GM12864 (cell line): ENCODE results near the gene GPR152.

Experiments
- DNase-seq: peaks from one replicate; pipeline ENCODE4 v3.0.0-alpha.2; 2011; ENCODE audit warnings: low read depth
- H3K4me3 ChIP-seq: 2 replicates; pipeline ENCODE4 v1.5.1; 2011; ENCODE audit warnings: mild to moderate bottlenecking, low read depth, low read length, control low read depth
- CTCF ChIP-seq: IDR thresholded peaks from 2 replicates; pipeline ENCODE4 v1.5.1; 2011; ENCODE audit warnings: low read depth, mild to moderate bottlenecking, moderate library complexity, low read length, control low read depth, inconsistent platforms; ENCODE audit errors: missing control alignments

The GPR152 gene

GRCh38 chr11:67497656-67498291, 45.2 kb upstream of the GPR152 start:
- H3K4me3 ChIP-seq: no peak overlapping the region
- TF ChIP-seq CTCF: no peak
- DNase-seq: no peak

- DNase-seq: no peak
- no peak overlapping the region for H3K4me3 ChIP-seq
- no peak for TF ChIP-seq CTCF
These were observed 43.6 kb upstream of the GPR152 start for GRCh38 chr11:67496113-67496512.

GRCh38 chr11:67495234-67496005, 42.9 kb upstream of the GPR152 start:
- H3K4me3 ChIP-seq: no peak overlapping the region
- no peak for TF ChIP-seq CTCF
- no peak for DNase-seq

GRCh38 chr11:67494371-67495233, 42.1 kb upstream of the GPR152 start:
- TF ChIP-seq CTCF: no peak
- no peak overlapping the region for H3K4me3 ChIP-seq
- no peak for DNase-seq

- H3K4me3 ChIP-seq: no peak overlapping the region
- no peak for DNase-seq
- TF ChIP-seq CTCF: no peak
These were observed 41.2 kb upstream of the GPR152 start for GRCh38 chr11:67493548-67494370.

GRCh38 chr11:67492801-67493547, 40.4 kb upstream of the GPR152 start:
- no peak overlapping the region for H3K4me3 ChIP-seq
- no peak for DNase-seq
- TF ChIP-seq CTCF: no peak
